Measurements from ENCODE around the gene VAV3.

VAV3 gene

DNA sequence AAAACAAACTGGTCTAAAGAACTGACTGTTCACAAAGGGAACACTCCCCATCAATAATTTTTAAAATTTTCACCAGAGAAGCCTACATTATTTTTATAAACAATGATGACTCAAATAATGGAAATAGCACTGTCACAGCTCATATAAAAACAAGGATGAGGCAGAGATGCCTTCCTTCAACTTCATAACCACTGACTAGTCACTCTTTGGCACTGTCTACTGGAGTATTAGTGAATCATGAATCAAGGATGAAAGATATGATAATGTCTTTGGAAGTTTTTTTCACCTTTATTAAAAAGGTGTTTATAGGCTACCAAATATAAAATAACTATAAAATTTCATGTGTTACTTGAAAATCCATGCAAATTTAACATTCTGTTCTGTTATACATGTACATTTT, 316.9 kb downstream of the VAV3 start:
- TF ChIP-seq ZNF274 (IDR thresholded peaks at IDR 0.05; ENCODE audit: low read depth, low read length): no peak
- H3K4me3 ChIP-seq (ENCODE audit: low read length): no peak overlapping the region

DNA sequence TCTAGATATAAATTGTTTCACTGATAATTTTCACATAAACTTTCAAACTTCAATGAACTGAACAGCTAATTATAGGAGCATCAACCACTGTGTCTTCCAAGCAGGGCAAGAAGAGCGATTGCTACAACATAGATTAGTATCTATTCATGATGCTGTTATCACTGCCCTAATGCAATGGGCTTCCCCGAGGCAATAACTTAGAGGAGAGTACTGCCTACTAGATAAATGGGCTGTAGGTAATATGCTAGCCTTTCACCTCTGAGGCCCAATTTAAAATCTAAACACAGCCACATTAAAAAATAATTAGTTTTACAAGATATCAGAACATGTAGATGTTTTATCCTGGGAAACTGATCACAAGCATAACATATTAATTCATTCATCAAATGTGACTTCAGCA, 318.0 kb downstream of the VAV3 start:
- no peak overlapping the region for H3K4me3 ChIP-seq (ENCODE audit: low read length)
- TF ChIP-seq ZNF274 (IDR thresholded peaks at IDR 0.05; ENCODE audit: low read depth, low read length): no peak

DNA sequence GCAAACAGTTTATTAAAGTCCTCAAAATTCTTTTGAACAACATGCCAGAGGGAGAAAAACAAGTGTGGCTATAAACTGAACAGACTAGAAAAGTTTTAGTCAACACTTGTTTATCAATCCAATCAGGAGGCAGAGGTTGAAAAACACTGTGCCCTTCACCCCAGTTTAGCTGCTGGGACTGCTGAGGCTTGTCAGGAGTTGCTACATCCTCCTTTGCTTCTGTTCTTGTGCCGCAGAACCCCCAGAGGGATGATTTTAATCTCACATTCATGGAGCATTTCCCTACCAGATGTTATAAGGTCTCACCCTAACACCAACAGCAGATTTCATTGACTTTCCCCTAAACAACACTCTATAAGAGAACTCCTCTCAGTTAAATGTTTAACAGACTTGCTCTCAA, 321.2 kb downstream of the VAV3 start:
- TF ChIP-seq ZNF274 (IDR thresholded peaks at IDR 0.05; ENCODE audit: low read depth, low read length): no peak
- H3K4me3 ChIP-seq (ENCODE audit: low read length): no peak overlapping the region

DNA sequence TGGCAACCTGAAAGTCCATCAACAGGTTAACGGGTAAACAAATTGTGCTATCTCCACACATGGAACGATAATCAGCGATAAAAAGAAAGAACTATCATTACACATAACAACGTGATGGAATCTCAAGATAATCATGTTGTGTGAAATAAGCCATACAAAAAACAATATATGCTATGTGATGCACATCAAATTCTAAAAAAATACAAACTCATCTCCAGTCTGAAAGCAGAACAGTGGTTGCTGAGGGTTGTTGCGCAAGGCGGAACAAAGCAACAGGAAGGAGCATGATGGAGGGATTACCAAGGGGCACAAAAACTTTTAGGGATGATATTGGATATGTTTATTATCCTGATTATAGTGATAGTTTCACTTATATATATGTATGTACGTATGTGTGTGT, 324.8 kb downstream of the VAV3 start:
- no peak for TF ChIP-seq ZNF274 (IDR thresholded peaks at IDR 0.05; ENCODE audit: low read depth, low read length)
- H3K4me3 ChIP-seq (ENCODE audit: low read length): no peak overlapping the region

DNA sequence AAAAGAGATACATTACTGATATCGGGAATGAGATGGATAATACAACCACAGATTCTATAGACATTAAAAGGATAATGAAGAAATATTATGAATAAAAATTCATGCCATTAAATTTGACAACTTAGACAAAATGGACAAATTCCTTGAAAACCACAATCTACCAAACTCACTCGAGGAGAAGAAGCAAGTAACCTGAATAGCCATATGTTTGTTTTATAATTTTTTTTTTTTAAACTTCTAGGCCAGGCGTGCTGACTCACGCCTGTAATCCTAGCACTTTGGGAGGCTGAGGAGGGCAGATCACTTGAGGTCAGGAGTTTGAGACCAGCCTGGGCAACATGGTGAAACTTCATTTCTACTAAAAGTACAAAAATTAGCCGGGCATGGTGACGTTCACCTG, 327.9 kb downstream of the VAV3 start:
- TF ChIP-seq ZNF274 (IDR thresholded peaks at IDR 0.05; ENCODE audit: low read depth, low read length): no peak
- H3K4me3 ChIP-seq (ENCODE audit: low read length): no peak overlapping the region

DNA sequence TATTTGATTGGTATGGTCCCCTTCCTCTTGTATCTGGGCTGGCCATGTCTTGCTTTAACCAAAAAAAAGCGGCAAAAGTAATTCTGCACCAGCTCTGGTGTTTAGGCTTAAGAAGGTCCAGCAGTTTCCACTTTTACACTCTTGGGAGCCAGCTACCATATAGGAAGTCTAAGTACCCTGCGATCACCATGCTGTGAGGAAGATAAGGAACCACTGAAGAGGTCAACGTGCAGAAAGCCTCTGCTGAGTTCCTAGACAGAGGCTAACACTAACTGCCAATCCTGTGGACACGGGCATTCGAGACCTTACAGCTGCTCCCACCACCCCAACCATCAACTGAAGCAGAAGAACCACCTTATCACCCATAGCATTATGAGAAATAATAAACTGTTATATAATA, 331.4 kb downstream of the VAV3 start:
- H3K4me3 ChIP-seq (ENCODE audit: low read length): no peak overlapping the region
- TF ChIP-seq ZNF274 (IDR thresholded peaks at IDR 0.05; ENCODE audit: low read depth, low read length): no peak

DNA sequence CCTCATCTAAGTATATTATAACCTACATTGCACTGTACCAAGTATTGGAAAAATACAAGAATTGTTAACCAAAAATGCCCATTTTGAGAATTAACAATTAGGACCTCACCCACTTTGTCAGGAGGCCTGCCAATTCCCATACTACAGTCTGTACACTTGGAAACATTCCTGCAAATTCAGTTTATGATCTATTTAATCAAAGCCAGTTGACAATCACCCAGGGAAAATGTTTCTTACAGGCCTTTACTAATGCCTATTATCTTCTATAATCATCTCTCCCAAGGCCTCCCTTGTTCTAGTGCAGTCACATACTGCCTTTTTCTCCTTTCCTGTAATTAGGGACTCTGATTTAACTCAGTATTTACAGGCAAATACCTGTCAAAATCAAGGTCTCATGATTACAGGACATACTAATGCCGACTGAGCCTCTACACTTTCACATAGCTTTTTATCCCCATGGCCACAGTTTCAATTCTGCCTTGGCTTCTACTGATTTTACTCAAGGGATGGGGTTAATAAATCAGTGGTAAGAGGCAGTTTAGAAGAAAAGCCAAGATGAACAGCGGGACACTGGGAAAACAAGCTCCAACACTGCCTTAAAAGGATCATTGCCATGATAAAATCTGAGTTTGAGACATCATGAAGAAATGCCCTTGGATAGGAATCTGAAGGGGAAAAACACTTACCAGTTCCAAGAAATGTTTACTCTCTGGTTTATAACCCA, 338.7 kb downstream of the VAV3 start:
- H3K4me3 ChIP-seq (ENCODE audit: low read length): no peak overlapping the region
- TF ChIP-seq ZNF274 (IDR thresholded peaks at IDR 0.05; ENCODE audit: low read depth, low read length): no peak

DNA sequence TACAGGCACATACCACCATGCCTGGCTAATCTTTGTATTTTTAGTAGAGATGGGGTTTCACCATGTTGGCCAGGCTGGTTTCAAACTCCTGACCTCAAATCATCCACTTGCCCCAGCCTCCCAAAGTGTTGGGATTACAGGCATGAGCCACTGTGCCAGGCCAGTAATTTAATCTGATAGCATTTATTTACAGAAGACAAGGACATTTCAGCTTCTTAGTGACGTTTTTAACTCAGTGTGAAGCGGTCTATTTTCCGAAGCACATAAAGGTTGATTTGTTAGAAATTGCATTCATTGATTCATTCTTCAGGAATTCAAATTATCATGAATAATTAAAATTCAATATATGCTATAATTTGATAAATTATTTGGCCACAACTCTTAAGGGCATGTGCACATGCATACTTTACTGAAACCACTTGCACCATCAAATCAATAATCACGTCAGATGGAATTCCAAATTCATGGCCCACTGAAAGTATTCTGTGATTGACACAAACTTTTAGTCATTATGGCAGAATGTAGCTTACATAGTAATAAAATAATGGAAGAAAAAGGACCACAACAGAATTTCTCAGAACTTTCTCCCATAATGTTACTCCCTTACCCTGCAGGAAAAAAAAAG, 339.5 kb downstream of the VAV3 start:
- no peak overlapping the region for H3K4me3 ChIP-seq (ENCODE audit: low read length)
- no peak for TF ChIP-seq ZNF274 (IDR thresholded peaks at IDR 0.05; ENCODE audit: low read depth, low read length)

DNA sequence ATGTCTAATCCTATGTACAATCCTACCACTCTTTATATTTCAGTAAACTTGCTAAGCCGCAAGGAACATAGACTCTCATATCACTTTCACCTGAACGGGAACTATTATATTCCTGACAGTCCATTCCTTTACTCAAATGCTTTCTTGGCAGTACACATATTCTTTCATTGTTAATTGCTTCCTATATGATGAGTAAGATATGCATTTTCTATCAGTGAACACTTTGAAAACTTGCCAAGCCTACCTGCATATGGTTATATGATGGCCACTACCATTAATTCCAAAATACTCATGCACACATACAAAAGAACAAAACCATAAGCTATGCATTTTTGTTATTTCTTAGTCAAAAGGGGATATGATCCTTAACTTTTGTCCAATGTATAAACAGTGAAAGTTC, 341.5 kb downstream of the VAV3 start:
- TF ChIP-seq ZNF274 (IDR thresholded peaks at IDR 0.05; ENCODE audit: low read depth, low read length): no peak
- no peak overlapping the region for H3K4me3 ChIP-seq (ENCODE audit: low read length)

DNA sequence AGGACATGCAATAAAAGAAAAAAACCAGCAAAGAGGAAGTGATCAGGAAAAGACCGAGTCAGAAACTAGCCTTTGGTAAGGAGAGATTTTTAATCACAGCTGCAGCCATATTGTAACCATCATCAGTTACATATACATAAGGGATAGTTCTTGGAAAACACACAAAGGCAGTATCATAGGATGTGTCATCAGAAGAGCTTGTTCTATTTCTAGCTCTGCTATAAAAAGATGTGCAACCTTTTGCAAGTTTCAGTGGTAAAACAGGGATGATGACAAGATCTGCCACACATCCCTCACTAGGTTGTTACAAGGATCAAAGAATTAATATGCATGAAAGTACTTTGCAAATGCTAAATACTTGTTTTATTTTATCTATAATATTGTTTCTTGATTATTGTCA, 342.0 kb downstream of the VAV3 start:
- no peak for TF ChIP-seq ZNF274 (IDR thresholded peaks at IDR 0.05; ENCODE audit: low read depth, low read length)
- no peak overlapping the region for H3K4me3 ChIP-seq (ENCODE audit: low read length)

DNA sequence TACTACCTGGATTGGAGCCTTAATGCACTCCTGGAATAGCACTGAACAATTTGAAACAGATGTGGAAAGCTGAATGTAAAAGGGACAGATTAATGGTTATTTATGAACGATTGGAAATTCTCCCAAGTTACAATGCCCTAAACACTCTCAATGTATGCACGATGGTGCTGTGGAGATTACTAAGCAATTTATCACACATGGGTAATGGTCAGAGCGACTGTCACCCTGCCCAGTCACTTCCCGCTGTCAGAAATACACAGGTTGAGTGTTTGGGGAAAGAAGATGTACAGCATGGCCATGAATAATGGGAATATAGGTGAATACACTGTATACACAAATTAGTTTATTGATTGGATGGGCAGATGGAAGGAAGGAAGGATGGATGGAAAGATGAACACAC, 342.4 kb downstream of the VAV3 start:
- TF ChIP-seq ZNF274 (IDR thresholded peaks at IDR 0.05; ENCODE audit: low read depth, low read length): no peak
- H3K4me3 ChIP-seq (ENCODE audit: low read length): no peak overlapping the region

DNA sequence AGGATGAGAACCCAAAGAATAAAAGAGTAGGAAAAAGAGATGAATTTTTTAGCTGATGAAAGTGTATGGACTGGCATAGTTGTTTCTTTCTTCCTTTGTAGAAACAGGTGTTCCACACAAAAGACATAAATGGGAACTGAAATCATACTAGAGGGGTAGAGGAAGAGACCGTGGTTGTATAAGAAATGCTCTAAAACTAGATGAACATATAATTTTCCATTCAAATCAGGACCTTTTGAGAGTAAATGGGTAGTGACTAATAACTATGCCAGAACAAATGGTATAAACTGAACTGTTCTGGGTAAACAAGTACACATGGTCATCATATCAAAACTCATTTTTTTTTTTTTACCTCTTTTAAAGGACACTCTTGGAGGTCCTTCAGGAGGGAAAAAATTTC, 344.2 kb downstream of the VAV3 start:
- no peak for TF ChIP-seq ZNF274 (IDR thresholded peaks at IDR 0.05; ENCODE audit: low read depth, low read length)
- H3K4me3 ChIP-seq (ENCODE audit: low read length): no peak overlapping the region

DNA sequence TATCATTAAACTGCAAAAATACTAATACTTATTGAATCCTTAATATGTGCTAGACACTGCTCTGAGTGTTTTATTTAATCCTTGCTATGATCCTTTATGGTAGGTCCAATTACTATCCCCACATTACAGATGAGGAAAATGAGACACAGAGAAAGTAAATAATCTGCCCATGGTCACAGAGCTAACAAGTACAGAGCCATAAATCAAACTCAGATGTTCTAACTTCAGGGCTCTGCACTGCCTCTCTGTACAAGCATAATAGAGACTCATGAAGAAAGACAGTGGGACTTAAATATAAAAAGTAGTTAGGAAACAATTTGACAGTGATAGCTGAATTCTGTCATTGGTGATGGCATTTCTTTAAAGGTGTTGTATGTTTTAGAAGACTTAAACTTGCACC, 346.4 kb downstream of the VAV3 start:
- TF ChIP-seq ZNF274 (IDR thresholded peaks at IDR 0.05; ENCODE audit: low read depth, low read length): no peak
- H3K4me3 ChIP-seq (ENCODE audit: low read length): no peak overlapping the region

DNA sequence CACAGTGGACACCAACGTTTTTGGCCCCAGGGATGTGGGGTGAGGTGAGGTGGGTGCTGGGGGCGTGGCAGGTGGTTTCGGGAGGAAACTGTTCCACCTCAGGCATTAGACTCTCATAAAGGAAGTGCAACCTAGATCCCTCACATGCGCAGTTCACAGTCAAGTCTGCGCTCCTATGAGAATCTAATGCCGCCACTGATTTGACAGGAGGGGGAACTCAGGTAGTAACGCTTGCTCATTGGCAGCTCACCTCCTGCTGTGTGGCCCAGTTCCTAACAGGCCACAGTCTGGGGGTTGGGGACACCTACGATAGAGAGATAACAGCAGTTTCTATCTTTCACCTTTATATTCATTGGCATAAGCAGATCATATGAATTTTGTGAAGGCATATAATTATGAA, 347.1 kb downstream of the VAV3 start:
- no peak overlapping the region for H3K4me3 ChIP-seq (ENCODE audit: low read length)
- TF ChIP-seq ZNF274 (IDR thresholded peaks at IDR 0.05; ENCODE audit: low read depth, low read length): no peak

DNA sequence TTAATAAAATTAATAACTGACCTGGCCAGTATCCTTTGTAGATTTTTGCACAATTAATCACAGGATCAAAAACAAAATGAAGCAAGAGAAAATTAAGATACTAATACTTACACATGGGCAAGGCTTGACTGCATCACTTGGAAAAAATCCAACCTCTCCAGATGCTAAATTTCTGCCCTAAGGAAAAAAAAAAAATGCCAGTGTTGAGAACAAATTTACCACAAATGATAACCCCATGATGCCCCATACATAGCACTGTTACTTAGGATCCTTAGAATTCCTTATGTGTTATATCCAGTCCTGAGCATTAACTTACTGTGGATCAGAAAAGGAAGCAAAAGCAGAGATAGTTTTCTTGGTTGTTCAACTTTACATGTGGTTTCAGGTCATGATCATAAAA, 347.5 kb downstream of the VAV3 start:
- no peak overlapping the region for H3K4me3 ChIP-seq (ENCODE audit: low read length)
- TF ChIP-seq ZNF274 (IDR thresholded peaks at IDR 0.05; ENCODE audit: low read depth, low read length): no peak

DNA sequence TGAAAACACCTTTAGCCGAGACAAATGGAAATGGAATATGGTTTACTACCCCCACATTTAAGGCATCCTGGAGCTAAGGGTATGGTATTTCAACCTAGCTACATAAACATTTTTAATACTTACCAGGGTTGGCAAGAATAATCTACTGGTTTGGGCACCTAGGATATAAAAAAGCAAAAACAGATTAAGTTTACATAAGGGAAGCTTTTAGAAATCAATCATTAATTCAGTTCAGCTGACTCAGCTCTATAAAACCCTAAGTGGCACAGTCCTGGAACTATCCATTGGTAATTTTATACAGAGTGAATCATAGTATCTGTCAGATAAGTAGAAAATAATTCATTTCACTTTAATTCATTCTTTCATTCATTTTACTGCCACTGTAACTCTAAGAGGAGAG, 355.2 kb downstream of the VAV3 start:
- TF ChIP-seq ZNF274 (IDR thresholded peaks at IDR 0.05; ENCODE audit: low read depth, low read length): no peak
- no peak overlapping the region for H3K4me3 ChIP-seq (ENCODE audit: low read length)
